CD4-positive, alpha-beta T cell (primary cell): ENCODE measurements around the gene SPRR2F. TPM values are rescaled to one million over a fixed set of nuclear protein-coding genes. Genes with fewer than 3 reads are reported as not detected.

Experiments used
- ATAC-seq: fragments of 200-7000 bp; cut with Tn5 transposase; one replicate; pipeline ENCODE4 v1.10.0; 2022; ENCODE audit warnings: mild to moderate bottlenecking; ENCODE audit not compliant: poor library complexity
- CTCF ChIA-PET: fragments of 350-600 bp; sonication (Branson Sonifier 250); formaldehyde crosslinking; loops from one replicate; lab custom pipeline; 2021; ENCODE audit warnings: antibody characterized with exemption, inconsistent platforms; lab: Charles Lee
- POLR2A ChIA-PET: fragments of 350-600 bp; sonication (Branson Sonifier 250); formaldehyde crosslinking; loops from one replicate; lab custom pipeline; 2021; ENCODE audit warnings: antibody characterized with exemption, inconsistent platforms; lab: Charles Lee
- DNase-seq, 14 experiments: peaks; one replicate each; pipeline ENCODE4 v3.0.0-alpha.2; 2013 to 2020; ENCODE audit warnings: mixed read lengths in 2 of 14
- H3K27ac ChIP-seq, 2 donors: one replicate each; pipeline versions ENCODE4 v1.5.1 to v1.7.0; 2013; ENCODE audit warnings: low read length in 2 of 2, low read depth in 1 of 2, mild to moderate bottlenecking in 1 of 2
- H3K27me3 ChIP-seq, 2 experiments: 1 replicate in 1 of 2; 2 replicates in 1 of 2; pipeline versions ENCODE4 v1.6.1 to v1.7.0; 2013; ENCODE audit warnings: low read length in 2 of 2, control low read depth in 1 of 2, mild to moderate bottlenecking in 1 of 2, moderate library complexity in 1 of 2; ENCODE audit not compliant: insufficient read depth in 2 of 2, control insufficient read depth in 1 of 2
- H3K36me3 ChIP-seq: one replicate; pipeline ENCODE4 v1.6.1; 2013; ENCODE audit warnings: low read length, control low read depth; ENCODE audit not compliant: insufficient read depth
- H3K4me1 ChIP-seq: one replicate; pipeline ENCODE4 v1.6.1; 2013; ENCODE audit warnings: low read length, control low read depth; ENCODE audit not compliant: insufficient read depth
- H3K4me3 ChIP-seq: one replicate; pipeline ENCODE4 v1.5.1; 2013; ENCODE audit warnings: mild to moderate bottlenecking, low read length, moderate library complexity
- H3K9me3 ChIP-seq, 2 experiments: 1 replicate in 1 of 2; 2 replicates in 1 of 2; pipeline versions ENCODE4 v1.6.1 to v1.7.0; 2013; ENCODE audit warnings: low read length in 2 of 2, mild to moderate bottlenecking in 2 of 2, control low read depth in 1 of 2, moderate library complexity in 1 of 2; ENCODE audit not compliant: control insufficient read depth in 1 of 2, insufficient read depth in 1 of 2
- H3K27ac Mint-ChIP-seq: one replicate; pipeline ENCODE4 v1.8.0; 2020; ENCODE audit warnings: mixed read lengths
- H3K27me3 Mint-ChIP-seq: one replicate; pipeline ENCODE4 v1.8.0; 2021; ENCODE audit warnings: mixed read lengths
- H3K36me3 Mint-ChIP-seq: one replicate; pipeline ENCODE4 v1.8.0; 2021; ENCODE audit warnings: low read depth, mixed read lengths
- H3K4me1 Mint-ChIP-seq: one replicate; pipeline ENCODE4 v1.8.0; 2021; ENCODE audit warnings: low read depth, mixed read lengths
- H3K4me3 Mint-ChIP-seq: one replicate; pipeline ENCODE4 v1.8.0; 2020; ENCODE audit warnings: mild to moderate bottlenecking, mixed read lengths
- H3K9me3 Mint-ChIP-seq: one replicate; pipeline ENCODE4 v1.8.0; 2020; ENCODE audit warnings: mixed read lengths
- CTCF ChIP-seq: fragments of 200-600 bp; IDR thresholded peaks from one replicate; pipeline ENCODE4 v1.8.0; 2022; ENCODE audit warnings: antibody characterized with exemption, mild to moderate bottlenecking
- intact Hi-C, 2 experiments: fragments of 100-400 bp; cut with DNase I in 1 of 2; cut with micrococcal nuclease in 1 of 2; formaldehyde crosslinking; loops; one replicate each; pipeline versions ENCODE4 v1.15.1 to v1.9.0; 2023 to 2025; cut with DNase I, micrococcal nuclease
- total RNA-seq, 174 experiments: library from RNA in 2 of 174; stranded (reverse) in 2 of 174; gene quantifications; one replicate each; pipeline ENCODE4 v1.2.3 and lab custom pipeline; 2021 to 2026

Gene SPRR2F
- total RNA-seq, 2 experiments from 2014 or later, result not detected

DNA sequence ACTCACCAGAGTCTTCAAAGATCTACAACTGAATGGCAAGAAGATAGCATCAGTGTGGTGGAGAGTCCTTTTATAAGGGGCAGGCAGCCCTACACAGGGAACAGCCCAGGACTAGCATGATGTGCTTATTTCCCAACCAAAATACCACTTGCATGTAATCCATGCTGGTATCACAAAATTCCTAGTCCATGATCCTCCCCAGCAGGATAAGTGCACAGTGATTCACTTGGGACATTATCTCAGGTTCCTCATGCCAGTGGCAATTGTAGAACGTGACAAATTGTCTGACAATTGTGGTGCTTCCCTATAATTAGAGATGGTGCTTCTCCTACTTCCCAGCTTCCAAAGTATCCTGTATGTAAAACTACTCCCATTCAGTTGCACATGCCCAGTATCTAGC is 37.5 kb upstream of the SPRR2F start, which contains the start of gene SPRR2G:
Gene SPRR2G (minus strand): TSS at position 45 of the 400 bp plus-strand sequence. CDS start 780 bp downstream, outside the sequence.
- H3K4me3 Mint-ChIP-seq, result no peak within 1 kb of the TSS
- H3K9me3 Mint-ChIP-seq, result no peaks in the 10 kb centered on the region
- ATAC-seq, result no peak
- TF ChIP-seq CTCF, result no peak
- no peaks in the 10 kb centered on the region for H3K4me1 ChIP-seq
- H3K27me3 ChIP-seq, result peaks cover 0 to 18% of the 10 kb centered on the region in 2 experiments
- no peaks in the 10 kb centered on the region for H3K36me3 ChIP-seq
- H3K4me1 Mint-ChIP-seq, result no peaks in the 10 kb centered on the region
- intact Hi-C loops, result no loop called here
- H3K9me3 ChIP-seq, result no peaks in the 10 kb centered on the region
- peaks cover 54% of the 10 kb centered on the region for H3K27me3 Mint-ChIP-seq
- ChIA-PET POLR2A (no interaction called here), CTCF (no interaction called here)
- H3K27ac ChIP-seq, result no peak within 1 kb of the TSS
- DNase-seq, result no peak
- H3K27ac Mint-ChIP-seq, result no peak within 1 kb of the TSS
- H3K4me3 ChIP-seq, result no peak within 1 kb of the TSS
- no peaks in the 10 kb centered on the region for H3K36me3 Mint-ChIP-seq

DNA sequence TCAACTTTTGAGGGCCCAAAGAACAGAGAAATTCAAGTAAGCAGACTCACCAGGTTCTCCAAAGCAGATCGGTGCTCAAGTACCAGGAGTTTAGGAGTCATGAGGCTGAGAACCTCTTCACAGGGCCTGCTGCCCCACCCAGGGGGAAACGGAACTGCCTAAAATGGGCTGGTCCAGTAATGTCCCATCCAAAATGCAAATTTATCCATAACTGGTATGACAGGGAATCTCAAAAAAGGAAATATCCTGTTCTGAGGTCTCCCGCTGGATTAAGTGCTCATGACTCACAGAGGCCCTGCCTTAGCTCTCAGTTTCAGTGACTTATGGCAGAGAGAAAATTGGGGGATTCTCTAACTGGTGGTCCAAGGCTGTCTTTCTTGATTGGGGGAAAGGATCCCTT is 28.1 kb upstream of the SPRR2F start:
- Mint-ChIP-seq H3K4me3 (no peak overlapping the region), H3K9me3 (no peaks in the 10 kb centered on the region), H3K4me1 (no peaks in the 10 kb centered on the region), H3K36me3 (no peaks in the 10 kb centered on the region), H3K27ac (no peak overlapping the region), H3K27me3 (peaks cover 54% of the 10 kb centered on the region)
- Histone ChIP-seq H3K4me3 (no peak overlapping the region), H3K4me1 (no peaks in the 10 kb centered on the region), H3K9me3 (no peaks in the 10 kb centered on the region), H3K36me3 (no peaks in the 10 kb centered on the region), H3K27me3 (peaks cover 7 to 20% of the 10 kb centered on the region in 2 experiments), H3K27ac (no peak overlapping the region)
- intact Hi-C loops, result no loop called here
- POLR2A ChIA-PET, result no interaction called here
- DNase-seq (no peak), ATAC-seq (no peak)
- CTCF ChIA-PET, result no interaction called here
- TF ChIP-seq CTCF, result no peak

GRCh38 chr1:153140484-153140883 is 27.2 kb upstream of the SPRR2F start:
- Mint-ChIP-seq H3K27ac (no peak overlapping the region), H3K27me3 (peaks cover 53% of the 10 kb centered on the region), H3K4me3 (no peak overlapping the region), H3K9me3 (no peaks in the 10 kb centered on the region), H3K4me1 (no peaks in the 10 kb centered on the region), H3K36me3 (no peaks in the 10 kb centered on the region)
- POLR2A ChIA-PET, result no interaction called here
- DNase-seq (no peak), ATAC-seq (no peak)
- H3K4me1 ChIP-seq, result no peaks in the 10 kb centered on the region
- no peak overlapping the region for H3K4me3 ChIP-seq
- TF ChIP-seq CTCF, result no peak
- CTCF ChIA-PET, result no interaction called here
- H3K27ac ChIP-seq, result no peak overlapping the region
- peaks cover 7 to 11% of the 10 kb centered on the region in 2 experiments for H3K27me3 ChIP-seq
- no peaks in the 10 kb centered on the region for H3K9me3 ChIP-seq
- no peaks in the 10 kb centered on the region for H3K36me3 ChIP-seq
- intact Hi-C loops, result no loop called here
